IMR-90 (cell line): ENCODE measurements around the gene KCNG4. TPM values are rescaled to one million over a fixed set of nuclear protein-coding genes. Genes with fewer than 3 reads are reported as not detected.

Experiments
- ATAC-seq: fragments of 200-7000 bp; cut with Tn5 transposase; 2 replicates; pipeline ENCODE4 v1.9.1; 2020; ENCODE audit warnings: low read depth, mild to moderate bottlenecking, moderate library complexity
- BruUV-seq: library from RNA; stranded (reverse); fragments of 400-500 nt; replicated peaks from 2 replicates; lab custom pipeline; 2021; lab: Mats Ljungman, UMichigan
- CTCF ChIA-PET: fragments of 300-600 bp; formaldehyde crosslinking; extraction: SDS; loops from one replicate; lab custom pipeline; 2021; ENCODE audit warnings: antibody characterized with exemption; lab: Yijun Ruan, JAX
- POLR2A ChIA-PET: fragments of 300-600 bp; sonication (Branson Sonifier 250); formaldehyde crosslinking; loops from one replicate; lab custom pipeline; 2022; ENCODE audit warnings: antibody characterized with exemption; ENCODE audit not compliant: unreplicated experiment; lab: Charles Lee
- DNase-seq: peaks from one replicate; pipeline ENCODE4 v3.0.0; 2013
- H2AFZ ChIP-seq: replicated peaks from 2 replicates; pipeline ENCODE3; 2013; ENCODE audit warnings: low read length, mild to moderate bottlenecking; ENCODE audit not compliant: poor library complexity
- H2AK5ac ChIP-seq: 2 replicates; pipeline ENCODE4 v1.6.1; 2013; ENCODE audit warnings: low read depth, low read length, inconsistent platforms
- H2AK9ac ChIP-seq: replicated peaks from 2 replicates; pipeline ENCODE3; 2013; ENCODE audit warnings: mild to moderate bottlenecking, low read depth, low read length, moderate library complexity; ENCODE audit not compliant: poor library complexity
- H2BK120ac ChIP-seq: 2 replicates; pipeline ENCODE4 v1.6.1; 2013; ENCODE audit warnings: low read depth, low read length, inconsistent platforms
- H2BK15ac ChIP-seq: 3 replicates; pipeline ENCODE4 v1.6.1; 2013; ENCODE audit warnings: low read depth, low read length, inconsistent platforms
- H2BK20ac ChIP-seq: 2 replicates; pipeline ENCODE4 v1.6.1; 2013; ENCODE audit warnings: low read depth, mild to moderate bottlenecking, inconsistent platforms, low read length, moderate library complexity
- H2BK5ac ChIP-seq: 2 replicates; pipeline ENCODE4 v1.6.1; 2013; ENCODE audit warnings: mild to moderate bottlenecking, low read depth, low read length, inconsistent platforms; ENCODE audit not compliant: poor library complexity, severe bottlenecking
- H3K14ac ChIP-seq: replicated peaks from 2 replicates; pipeline ENCODE4 v1.6.1; 2013; ENCODE audit warnings: low read depth, low read length, inconsistent platforms
- H3K18ac ChIP-seq: 2 replicates; pipeline ENCODE4 v1.6.1; 2013; ENCODE audit warnings: low read depth, low read length, control low read depth
- H3K23ac ChIP-seq: 2 replicates; pipeline ENCODE4 v1.6.1; 2013; ENCODE audit warnings: low read depth, low read length, inconsistent platforms
- H3K27ac ChIP-seq: 2 replicates; pipeline ENCODE4 v1.5.1; 2013; ENCODE audit warnings: mild to moderate bottlenecking, control low read depth, low read length; ENCODE audit not compliant: insufficient read depth
- H3K27me3 ChIP-seq: 2 replicates; pipeline ENCODE4 v1.6.1; 2013; ENCODE audit warnings: low read length; ENCODE audit not compliant: control insufficient read depth, insufficient read depth
- H3K36me3 ChIP-seq: 2 replicates; pipeline ENCODE4 v1.6.1; 2013; ENCODE audit warnings: low read length, mixed read lengths; ENCODE audit not compliant: control insufficient read depth, insufficient read depth
- H3K4ac ChIP-seq: 2 replicates; pipeline ENCODE4 v1.6.1; 2013; ENCODE audit warnings: low read depth, low read length, inconsistent platforms
- H3K4me1 ChIP-seq: 2 replicates; pipeline ENCODE4 v1.6.1; 2013; ENCODE audit warnings: low read length, mixed read lengths; ENCODE audit not compliant: control insufficient read depth, insufficient read depth
- H3K4me2 ChIP-seq: 2 replicates; pipeline ENCODE4 v1.6.1; 2013; ENCODE audit warnings: low read depth, mild to moderate bottlenecking, control low read depth, low read length, moderate library complexity
- H3K4me3 ChIP-seq: 2 replicates; pipeline ENCODE4 v1.5.1; 2013; ENCODE audit warnings: low read depth, mild to moderate bottlenecking, control low read depth, low read length, moderate library complexity; ENCODE audit not compliant: insufficient read depth
- H3K56ac ChIP-seq: 2 replicates; pipeline ENCODE4 v1.6.1; 2013; ENCODE audit warnings: low read length, inconsistent platforms; ENCODE audit not compliant: insufficient read depth; ENCODE audit errors: extremely low read depth
- H3K79me1 ChIP-seq, 2 experiments: 2 replicates each; pipeline ENCODE4 v1.6.1; 2013; ENCODE audit warnings: low read length in 2 of 2, inconsistent platforms in 1 of 2, low read depth in 1 of 2
- H3K9ac ChIP-seq: 2 replicates; pipeline ENCODE4 v1.6.1; 2013; ENCODE audit warnings: low read depth, low read length, control low read depth
- H3K9me1 ChIP-seq: 2 replicates; pipeline ENCODE4 v1.6.1; 2013; ENCODE audit warnings: low read length, inconsistent platforms; ENCODE audit not compliant: insufficient read depth
- H3K9me3 ChIP-seq: 2 replicates; pipeline ENCODE4 v1.6.1; 2013; ENCODE audit warnings: low read length; ENCODE audit not compliant: control insufficient read depth, insufficient read depth
- H4K20me1 ChIP-seq: 2 replicates; pipeline ENCODE4 v1.6.1; 2013; ENCODE audit warnings: low read length, inconsistent platforms; ENCODE audit not compliant: insufficient read depth
- H4K5ac ChIP-seq: 2 replicates; pipeline ENCODE4 v1.6.1; 2013; ENCODE audit warnings: mild to moderate bottlenecking, low read depth, low read length, control low read depth
- H4K8ac ChIP-seq, 2 experiments: 2 replicates each; pipeline ENCODE4 v1.6.1; 2013; ENCODE audit warnings: low read depth in 2 of 2, low read length in 2 of 2, control low read depth in 1 of 2, inconsistent platforms in 1 of 2
- H4K91ac ChIP-seq: 2 replicates; pipeline ENCODE4 v1.6.1; 2013; ENCODE audit warnings: low read depth, low read length, inconsistent platforms; ENCODE audit not compliant: insufficient read depth
- CHD1 ChIP-seq: IDR thresholded peaks from 2 replicates; pipeline ENCODE4 v1.6.1; 2012; ENCODE audit warnings: low read depth, low read length, improper control_type of control experiment
- NFE2L2 ChIP-seq: fragments of 150-350 bp; IDR thresholded peaks from 2 replicates; pipeline ENCODE4 v1.6.1; 2016; ENCODE audit warnings: low read depth, mild to moderate bottlenecking, low read length
- WGBS, 2 experiments: methylation state at CpG; one replicate each; pipeline versions ENCODE4 v1.1.5 to v1.1.7; 2013; ENCODE audit warnings: missing lambda C conversion rate in 2 of 2; ENCODE audit not compliant: insufficient read length in 1 of 2; ENCODE audit errors: extremely low coverage in 2 of 2; 5-methylcytosine and 5-hydroxymethylcytosine counted together
- dilution Hi-C: fragments of 300-500 bp; cut with HindIII; formaldehyde crosslinking; loops from one replicate; pipeline ENCODE4 v1.14.3; 2018; ENCODE audit warnings: low sequenced_read_pairs; ENCODE audit not compliant: unreplicated experiment
- in situ Hi-C: fragments of 300-500 bp; cut with MboI; formaldehyde crosslinking; loops from 3 replicates; pipeline ENCODE4 v1.14.3; 2019; ENCODE audit warnings: low sequenced_read_pairs, inconsistent platforms, mixed read lengths
- intact Hi-C: fragments of 100-400 bp; cut with micrococcal nuclease; formaldehyde crosslinking; loops from 2 replicates; pipeline ENCODE4 v1.10.0; 2022
- polyA plus RNA-seq, 3 experiments: library from polyadenylated mRNA; depleted of rRNA; stranded (reverse); fragments of >200 nt; gene quantifications; 2 replicates each; pipeline ENCODE4 v1.2.3, GENCODE V29; 2012; ENCODE audit warnings: low replicate concordance in 1 of 3
- total RNA-seq: library from RNA; depleted of rRNA; stranded (reverse); fragments of >200 nt; gene quantifications from 2 replicates; pipeline ENCODE4 v1.2.3, GENCODE V29; 2012

Gene KCNG4
- total and polyA plus RNA-seq, 2 of the 4 experiments (the other 2 are of a cell fraction), result not detected

- in situ Hi-C loops (loop anchor here (5.0 to 10.0 kb wide), 2 partner anchors 91 to 213 kb away; partner anchors contain the start of gene NECAB2), intact Hi-C loops (loop anchor here (5.0 kb wide), 3 partner anchors 61 to 129 kb away; partner anchors contain the start of gene MBTPS1), dilution Hi-C loops (no loop called here)
- TF ChIP-seq NFE2L2 (no peak), CHD1 (no peak)
- Histone ChIP-seq H3K23ac (no peak overlapping the region), H3K18ac (no peak overlapping the region), H4K91ac (0 out of 2 replicates have a peak overlapping the region, but pooled peaks have one; percentile 2), H3K9me1 (peaks cover 12% of the 10 kb centered on the region; the same call in 1 of the 2 replicates), H3K4ac (peak overlapping the region; percentile 29; the same call in 1 of the 2 replicates), H3K79me1 (peaks cover 3 to 27% of the 10 kb centered on the region in 2 experiments; a peak in 3 of 4 replicates), H3K4me3 (no peak overlapping the region), H2AFZ (no peak overlapping the region), H3K56ac (no peak overlapping the region), H3K4me2 (no peak overlapping the region), H3K9ac (no peak overlapping the region), H3K36me3 (peaks cover 44% of the 10 kb centered on the region), H3K4me1 (peaks cover 15% of the 10 kb centered on the region), H2BK5ac (no peak overlapping the region), H2BK15ac (no peak overlapping the region), H3K14ac (no peak overlapping the region), H3K27me3 (no peaks in the 10 kb centered on the region), H4K20me1 (peaks cover 16% of the 10 kb centered on the region), H2BK120ac (peak overlapping the region; percentile 57; the same call in 1 of the 2 replicates), H2AK9ac (peak overlapping the region; percentile 8), H2AK5ac (peak overlapping the region; percentile 67; the same call in 1 of the 2 replicates), H2BK20ac (peak overlapping the region; percentile 62; the same call in 1 of the 2 replicates), H4K8ac (no peak overlapping the region), H3K27ac (peak overlapping the region; percentile 9; the same call in 1 of the 2 replicates), H4K5ac (no peak overlapping the region), H3K9me3 (no peaks in the 10 kb centered on the region)
- ATAC-seq (no peak), DNase-seq (no peak)
- whole genome bisulfite sequencing, 2 experiments, result no CpG with 5 or more reads among the region's 15 CpGs
- BruUV-seq, result no TSS peak
- CTCF ChIA-PET, result interaction anchor here (0.9 to 1.1 kb wide), 4 partner anchors 8 to 130 kb away, joined by 3 to 4 read pairs (median 3); partner anchors contain the start of genes MBTPS1 and TAF1C
- POLR2A ChIA-PET, result interaction anchor here (0.8 kb wide), 1 partner anchor 129 kb away, joined by 3 read pairs; no protein-coding TSS in a partner anchor
Observed at GRCh38 chr16:84178146-84178765, 61.6 kb downstream of the KCNG4 start.
